GM12878 (cell line): Measurements from ENCODE around the gene FGF14. TPM values are rescaled to one million over a fixed set of nuclear protein-coding genes. Genes with fewer than 3 reads are reported as not detected.

ENCODE experiments used
- ATAC-seq: fragments of 200-7000 bp; cut with Tn5 transposase; 3 replicates; pipeline ENCODE4 v1.9.1; 2020; ENCODE audit warnings: mild to moderate bottlenecking, moderate library complexity
- BruUV-seq: library from RNA; stranded (reverse); fragments of 400-500 nt; replicated peaks from 2 replicates; lab custom pipeline; 2021; lab: Mats Ljungman, UMichigan
- CTCF ChIA-PET: fragments of 300-600 bp; sonication (Branson Sonifier 250); formaldehyde crosslinking; extraction: SDS; loops from one replicate; lab custom pipeline; 2021; ENCODE audit warnings: inconsistent platforms; lab: Yijun Ruan, JAX
- POLR2A ChIA-PET: fragments of 350-600 bp; formaldehyde crosslinking; extraction: SDS; loops from one replicate; lab custom pipeline; 2021; ENCODE audit warnings: inconsistent platforms; lab: Charles Lee
- RAD21 ChIA-PET: fragments of 300-600 bp; sonication (Branson Sonifier 250); formaldehyde crosslinking; loops from one replicate; lab custom pipeline; 2023; ENCODE audit warnings: antibody characterized with exemption; ENCODE audit not compliant: unreplicated experiment; lab: Charles Lee
- SMC1A ChIA-PET: fragments of 300-600 bp; sonication (Branson Sonifier 250); formaldehyde crosslinking; loops from one replicate; lab custom pipeline; 2023; ENCODE audit not compliant: unreplicated experiment, uncharacterized antibody; lab: Charles Lee
- DNase-seq: peaks from one replicate; pipeline ENCODE4 v3.0.0-alpha.2; 2011; ENCODE audit warnings: low read depth, low spot score
- FAIRE-seq: peaks from 3 replicates; lab custom pipeline; 2011; peaks lifted over from hg19 to GRCh38; lab: Jason Lieb, UNC
- H2AFZ ChIP-seq: 2 replicates; pipeline ENCODE4 v1.6.0; 2011; ENCODE audit warnings: low read depth, low read length, control low read depth; ENCODE audit not compliant: control insufficient read depth
- H3K27ac ChIP-seq: 2 replicates; pipeline ENCODE4 v1.5.1; 2011; ENCODE audit warnings: control low read depth; ENCODE audit not compliant: control insufficient read depth, insufficient read depth
- H3K27me3 ChIP-seq, 2 experiments: replicated peaks in 1 of 2; 2 replicates each; pipeline versions ENCODE4 v1.6.0 to v1.6.1; 2011; ENCODE audit warnings: low read length in 1 of 2; ENCODE audit not compliant: control insufficient read depth in 2 of 2, insufficient read depth in 2 of 2
- H3K36me3 ChIP-seq, 2 experiments: 2 replicates each; pipeline ENCODE4 v1.5.1; 2011; ENCODE audit warnings: low read length in 1 of 2; ENCODE audit not compliant: control insufficient read depth in 2 of 2, insufficient read depth in 2 of 2
- H3K4me1 ChIP-seq: 2 replicates; pipeline ENCODE4 v1.6.1; 2011; ENCODE audit warnings: mild to moderate bottlenecking, low read length, moderate library complexity, mixed read lengths; ENCODE audit not compliant: control insufficient read depth, insufficient read depth
- H3K4me2 ChIP-seq: 2 replicates; pipeline ENCODE4 v1.6.0; 2011; ENCODE audit warnings: control low read depth; ENCODE audit not compliant: control insufficient read depth, insufficient read depth
- H3K4me3 ChIP-seq: fragments of 200-600 bp; sonication (generic); 2 replicates; pipeline ENCODE4 v1.5.1; 2016
- H3K79me2 ChIP-seq: 2 replicates; pipeline ENCODE4 v1.6.0; 2011; ENCODE audit warnings: low read length; ENCODE audit not compliant: control insufficient read depth, insufficient read depth
- H3K9ac ChIP-seq: 2 replicates; pipeline ENCODE4 v1.8.0; 2011; ENCODE audit warnings: low read length, control low read depth, mixed read lengths; ENCODE audit not compliant: control insufficient read depth, insufficient read depth
- H3K9me3 ChIP-seq: replicated peaks from 3 replicates; pipeline ENCODE4 v1.5.1; 2011; ENCODE audit warnings: mild to moderate bottlenecking, low read length; ENCODE audit not compliant: control insufficient read depth, insufficient read depth
- H4K20me1 ChIP-seq: 2 replicates; pipeline ENCODE4 v1.6.0; 2011; ENCODE audit not compliant: control insufficient read depth, insufficient read depth
- BCLAF1 ChIP-seq: fragments of 450-650 bp; IDR thresholded peaks from 2 replicates; pipeline ENCODE4 v1.6.1; 2017; ENCODE audit warnings: antibody characterized with exemption, mild to moderate bottlenecking, moderate library complexity
- CBX5 ChIP-seq: sonication (generic); IDR thresholded peaks from 2 replicates; pipeline ENCODE4 v1.6.1; 2016; ENCODE audit warnings: low read depth, moderate library complexity, mild to moderate bottlenecking, inconsistent platforms
- CHD1 ChIP-seq: IDR thresholded peaks from 2 replicates; pipeline ENCODE4 v1.6.1; 2012; ENCODE audit warnings: low read depth, low read length, improper control_type of control experiment
- CHD4 ChIP-seq: fragments of 200-600 bp; sonication (generic); IDR thresholded peaks from 2 replicates; pipeline ENCODE4 v1.6.1; 2016; ENCODE audit warnings: mild to moderate bottlenecking
- E4F1 ChIP-seq: fragments of 450-650 bp; IDR thresholded peaks from 2 replicates; pipeline ENCODE4 v1.6.1; 2018; ENCODE audit warnings: borderline replicate concordance, mild to moderate bottlenecking; ENCODE audit not compliant: partially characterized antibody
- EP300 ChIP-seq, 2 experiments: fragments of 150-350 bp in 1 of 2; IDR thresholded peaks; 2 replicates each; pipeline ENCODE4 v1.6.1; 2011 to 2012; ENCODE audit warnings: low read depth in 2 of 2, low read length in 2 of 2, borderline replicate concordance in 1 of 2, improper control_type of control experiment in 1 of 2, inconsistent platforms in 1 of 2; ENCODE audit not compliant: control insufficient read depth in 1 of 2
- IRF3 ChIP-seq: fragments of 450-650 bp; IDR thresholded peaks from 2 replicates; pipeline ENCODE4 v1.6.1; 2014; ENCODE audit warnings: mild to moderate bottlenecking
- KDM1A ChIP-seq: fragments of 200-600 bp; sonication (generic); IDR thresholded peaks from 2 replicates; pipeline ENCODE4 v1.6.1; 2016; ENCODE audit warnings: borderline replicate concordance
- NFIC ChIP-seq: IDR thresholded peaks from 2 replicates; pipeline ENCODE4 v1.6.1; 2012; ENCODE audit warnings: low read depth, mild to moderate bottlenecking, inconsistent platforms, low read length, moderate library complexity
- NFYA ChIP-seq: IDR thresholded peaks from 2 replicates; pipeline ENCODE4 v1.6.1; 2011; ENCODE audit warnings: low read depth, mild to moderate bottlenecking, low read length, improper control_type of control experiment, borderline replicate concordance
- POLR2AphosphoS5 ChIP-seq: IDR thresholded peaks from 2 replicates; pipeline ENCODE4 v1.6.1; 2011; ENCODE audit warnings: mild to moderate bottlenecking, low read length, inconsistent platforms
- SKIL ChIP-seq: fragments of 450-650 bp; IDR thresholded peaks from 2 replicates; pipeline ENCODE4 v1.6.1; 2017; ENCODE audit warnings: mild to moderate bottlenecking, low read depth, inconsistent platforms; ENCODE audit not compliant: poor library complexity, severe bottlenecking
- SREBF2 ChIP-seq: IDR thresholded peaks from 2 replicates; pipeline ENCODE4 v1.6.1; 2012; ENCODE audit warnings: mild to moderate bottlenecking, low read length
- STAT1 ChIP-seq: fragments of 450-650 bp; conservative IDR thresholded peaks from 2 replicates; pipeline ENCODE4 v1.6.1; 2014; ENCODE audit warnings: antibody characterized with exemption, mild to moderate bottlenecking
- TCF3 ChIP-seq: IDR thresholded peaks from 2 replicates; pipeline ENCODE4 v1.6.1; 2012; ENCODE audit warnings: low read depth, mild to moderate bottlenecking, low read length, borderline replicate concordance; ENCODE audit not compliant: insufficient read depth
- in situ Hi-C: fragments of 300-500 bp; cut with MboI; formaldehyde crosslinking; loops from 9 replicates; pipeline ENCODE4 v1.14.3; 2018; ENCODE audit warnings: mixed read lengths
- intact Hi-C: fragments of 100-400 bp; cut with micrococcal nuclease; formaldehyde crosslinking; loops from one replicate; pipeline ENCODE4 v1.14.2; 2022; ENCODE audit not compliant: unreplicated experiment
- polyA plus RNA-seq, 11 experiments: library from polyadenylated mRNA; depleted of rRNA in 4 of 11; unstranded in 6 of 11; stranded (reverse) in 5 of 11; fragments of >200 nt; fragmentation: Nextera tagmentation in 4 of 11; fragmentation: Illumina TruSeq in 1 of 11; extraction: Ambion mirVana in 4 of 11; extraction: Trizol in 1 of 11; gene quantifications; 1 replicate in 1 of 11; 2 replicates in 10 of 11; pipeline versions ENCODE4 v1.2.1 to v1.2.3, GENCODE V29; 2011 to 2016; ENCODE audit warnings: inconsistent platforms in 2 of 11, missing spikeins in 2 of 11, low read depth in 1 of 11
- total RNA-seq, 4 experiments: library from RNA; depleted of rRNA in 3 of 4; stranded (reverse); fragments of >200 nt in 3 of 4; fragmentation: Illumina TruSeq in 1 of 4; extraction: Trizol in 1 of 4; gene quantifications; 2 replicates each; pipeline versions ENCODE4 v1.2.1 to v1.2.3, GENCODE V29; 2013 to 2021

The FGF14 gene
- total and polyA plus RNA-seq, 10 of the 15 experiments (the other 5 are each of a cell fraction or from before 2014, with no cell fraction given) = under 0.01 to 0.44 (median 0.04) TPM

- POLR2A ChIA-PET = no interaction called here
- no peak overlapping the region for H2AFZ ChIP-seq
- intact Hi-C loops (no loop called here), in situ Hi-C loops (no loop called here)
- CTCF ChIA-PET = interaction anchor here (1.0 kb wide), 1 partner anchor 348 kb away, joined by 4 read pairs; no protein-coding TSS in a partner anchor
- H3K9ac ChIP-seq = no peak overlapping the region
- DNase-seq (no peak), ATAC-seq (no peak), FAIRE-seq (no peak)
- H3K36me3 ChIP-seq = no peaks in the 10 kb centered on the region
- H3K4me3 ChIP-seq = no peak overlapping the region
- H3K27ac ChIP-seq = no peak overlapping the region
- no peaks in the 10 kb centered on the region for H3K27me3 ChIP-seq
- H3K9me3 ChIP-seq = no peaks in the 10 kb centered on the region
- SMC1A ChIA-PET = no interaction called here
- no peak for TF ChIP-seq POLR2AphosphoS5
- TF ChIP-seq NFYA = no peak
- TF ChIP-seq E4F1 = no peak
- no peak for TF ChIP-seq TCF3
- no peak for TF ChIP-seq KDM1A
- no peak for TF ChIP-seq STAT1
- TF ChIP-seq CHD4 = no peak
- TF ChIP-seq CBX5 = no peak
- TF ChIP-seq SKIL = no peak
- no peak for TF ChIP-seq NFIC
- TF ChIP-seq SREBF2 = no peak
- no peak for TF ChIP-seq CHD1
- no peak for TF ChIP-seq BCLAF1
- TF ChIP-seq IRF3 = no peak
- TF ChIP-seq EP300 (IDR thresholded peaks at IDR 0.05; ENCODE audit: borderline replicate concordance in 1 of 2, control insufficient read depth in 1 of 2, low read depth in 2 of 2, low read length in 2 of 2) = no peak
- RAD21 ChIA-PET = no interaction called here
- H3K4me2 ChIP-seq = no peak overlapping the region
- no peaks in the 10 kb centered on the region for H3K4me1 ChIP-seq
- H3K79me2 ChIP-seq = no peaks in the 10 kb centered on the region
- BruUV-seq = no TSS peak
- no peaks in the 10 kb centered on the region for H4K20me1 ChIP-seq
Observed at GRCh38 chr13:102208347-102208746, 193.5 kb downstream of the FGF14 start.
